Ectodermal cell (in vitro differentiated cells): Measurements from ENCODE around the gene SSX7. TPM values are rescaled to one million over a fixed set of nuclear protein-coding genes. Genes with fewer than 3 reads are reported as not detected.
"Not testable (repeated sequence)": the region's sequence is repeated elsewhere in the genome, so short reads cannot be mapped to it uniquely, and the experiment has no call there.

Experiments used
- H3K27ac ChIP-seq: 2 replicates; pipeline ENCODE4 v1.7.0; 2013; ENCODE audit warnings: mild to moderate bottlenecking, low read depth, low read length; ENCODE audit not compliant: insufficient read depth, poor library complexity, severe bottlenecking
- H3K27me3 ChIP-seq: 2 replicates; pipeline ENCODE4 v1.7.0; 2013; ENCODE audit warnings: mild to moderate bottlenecking, low read length; ENCODE audit not compliant: insufficient read depth, control insufficient read depth, poor library complexity, severe bottlenecking
- H3K36me3 ChIP-seq: one replicate; pipeline ENCODE4 v1.7.0; 2013; ENCODE audit warnings: low read length; ENCODE audit not compliant: control insufficient read depth, insufficient read depth
- H3K4me1 ChIP-seq: one replicate; pipeline ENCODE4 v1.7.0; 2013; ENCODE audit warnings: low read length; ENCODE audit not compliant: control insufficient read depth, insufficient read depth
- H3K4me3 ChIP-seq: 2 replicates; pipeline ENCODE4 v1.7.0; 2013; ENCODE audit warnings: low read depth, low read length, control low read depth; ENCODE audit not compliant: insufficient read depth
- H3K9me3 ChIP-seq: 2 replicates; pipeline ENCODE4 v1.7.0; 2013; ENCODE audit warnings: mild to moderate bottlenecking, low read length, moderate library complexity; ENCODE audit not compliant: control insufficient read depth
- WGBS, 2 experiments: methylation state at CpG; one replicate each; pipeline ENCODE4 v1.1.7; 2013; ENCODE audit warnings: missing lambda C conversion rate in 2 of 2; 5-methylcytosine and 5-hydroxymethylcytosine counted together
- polyA plus RNA-seq, 4 experiments: library from polyadenylated mRNA; stranded (reverse); fragments of 50-300 nt; gene quantifications; one replicate each; pipeline ENCODE4 v1.2.3, GENCODE V29; 2013

SSX7 gene
- not detected for polyA plus RNA-seq (2013, experiment 1 of 4)
- polyA plus RNA-seq (2013, experiment 2 of 4): not detected
- not detected for polyA plus RNA-seq (2013, experiment 3 of 4)
- not detected for polyA plus RNA-seq (2013, experiment 4 of 4)

- WGBS, 2 experiments: 91 to 92% methylated on average over 9 of the region's 9 CpGs
- not testable (repeated sequence) for H3K27me3 ChIP-seq, H3K27ac ChIP-seq, H3K36me3 ChIP-seq, H3K4me3 ChIP-seq, H3K4me1 ChIP-seq, H3K9me3 ChIP-seq
Measured at GRCh38 chrX:52654800-52655199, at the start of gene SSX7. Gene SSX7, minus strand, starts transcription at chrX:52654900. Its CDS starts 1,428 bp downstream, at chrX:52653472.

- WGBS, 2 experiments: 80% methylated on average over 1 of the region's 4 CpGs; no CpG with 5 or more reads in 1 of the 2 experiments
- H3K9me3 ChIP-seq, H3K36me3 ChIP-seq, H3K4me1 ChIP-seq, H3K4me3 ChIP-seq, H3K27ac ChIP-seq, H3K27me3 ChIP-seq: not testable (repeated sequence)
Measured at GRCh38 chrX:52692034-52692433, 37.3 kb upstream of the SSX7 start.

GRCh38 chrX:52662218-52662617 is 7.5 kb upstream of the SSX7 start:
- 86 to 91% methylated on average over 1 of the region's 2 CpGs for WGBS, 2 experiments
- not testable (repeated sequence) for H3K27ac ChIP-seq, H3K9me3 ChIP-seq, H3K36me3 ChIP-seq, H3K27me3 ChIP-seq, H3K4me3 ChIP-seq, H3K4me1 ChIP-seq

DNA sequence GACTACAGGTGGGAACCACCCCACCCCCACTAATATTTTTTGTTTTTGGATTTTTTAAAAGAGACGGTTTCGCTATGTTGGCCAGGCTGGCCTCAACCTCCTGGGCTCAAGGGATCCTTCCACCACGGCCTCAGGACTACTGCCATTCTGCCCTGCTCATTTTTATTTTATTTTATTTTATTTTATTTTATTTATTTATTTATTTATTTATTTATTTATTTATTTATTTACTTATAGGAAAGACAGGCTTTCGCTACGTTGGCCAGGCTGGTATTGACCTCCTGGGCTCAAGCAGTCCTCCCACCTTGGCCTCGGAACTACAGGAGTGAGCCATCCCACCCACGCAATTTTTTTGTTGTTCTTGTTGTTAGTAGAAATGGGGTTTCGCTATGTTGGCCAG is 775 bp upstream of the SSX7 start:
- H3K27ac ChIP-seq, H3K4me3 ChIP-seq, H3K36me3 ChIP-seq, H3K4me1 ChIP-seq, H3K27me3 ChIP-seq, H3K9me3 ChIP-seq: not testable (repeated sequence)
- 84 to 93% methylated on average over 2 to 3 of the region's 8 CpGs for WGBS, 2 experiments

- not testable (repeated sequence) for H3K36me3 ChIP-seq, H3K27ac ChIP-seq, H3K4me1 ChIP-seq, H3K4me3 ChIP-seq, H3K27me3 ChIP-seq, H3K9me3 ChIP-seq
- 77 to 80% methylated on average over 2 to 3 of the region's 3 CpGs for WGBS, 2 experiments
Measured at GRCh38 chrX:52650676-52651075, 4.0 kb downstream of the SSX7 start.

DNA sequence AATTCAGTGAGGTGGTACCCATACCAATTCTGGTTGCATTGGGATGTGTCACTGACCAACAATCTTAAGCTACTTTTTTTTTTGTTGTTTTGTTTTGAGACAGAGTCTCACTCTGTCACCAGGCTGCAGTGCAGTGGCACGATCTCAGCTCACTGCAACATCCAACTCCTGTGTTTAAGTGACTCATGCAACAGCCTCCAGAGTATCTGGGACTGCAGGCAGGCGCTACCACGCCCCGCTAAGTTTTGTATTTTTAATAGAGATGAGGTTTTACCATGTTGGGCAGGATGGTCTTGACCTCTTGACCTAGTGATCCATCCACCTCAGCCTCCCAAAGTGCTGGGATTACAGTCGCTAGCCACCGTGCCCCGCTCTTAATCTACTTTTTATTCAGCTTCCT is 5.7 kb downstream of the SSX7 start:
- H3K27ac ChIP-seq, H3K4me1 ChIP-seq, H3K4me3 ChIP-seq, H3K36me3 ChIP-seq, H3K27me3 ChIP-seq, H3K9me3 ChIP-seq: not testable (repeated sequence)
- 86% methylated on average over 4 of the region's 7 CpGs for WGBS, 2 experiments

DNA sequence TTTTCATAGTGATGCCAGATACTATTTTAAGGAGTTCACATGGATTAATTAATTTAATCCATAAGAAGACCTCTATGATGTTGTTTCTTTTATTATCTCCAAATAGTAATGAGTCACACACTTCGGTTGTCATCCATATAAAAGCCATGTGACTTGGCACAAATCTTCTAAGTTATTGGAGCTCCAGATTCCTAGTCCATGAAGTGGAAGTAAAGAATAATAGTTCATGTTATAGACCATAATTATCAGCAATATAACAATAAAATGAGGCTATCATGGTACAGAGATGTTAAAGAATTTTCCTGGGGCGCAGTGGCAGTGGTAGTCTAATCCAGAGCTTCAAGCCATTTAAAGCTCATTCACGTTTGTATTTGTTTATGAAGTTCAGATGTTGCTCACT is 26.2 kb downstream of the SSX7 start:
- H3K27ac ChIP-seq, H3K4me1 ChIP-seq, H3K4me3 ChIP-seq, H3K27me3 ChIP-seq, H3K36me3 ChIP-seq, H3K9me3 ChIP-seq: not testable (repeated sequence)
- WGBS, 2 experiments: 86 to 92% methylated on average over 2 of the region's 3 CpGs

- H3K9me3 ChIP-seq, H3K4me1 ChIP-seq, H3K27ac ChIP-seq, H3K4me3 ChIP-seq, H3K36me3 ChIP-seq, H3K27me3 ChIP-seq: not testable (repeated sequence)
- WGBS, 2 experiments: 77% methylated on average over 6 to 8 of the region's 8 CpGs
Measured at GRCh38 chrX:52620661-52621060, 34.0 kb downstream of the SSX7 start.

DNA sequence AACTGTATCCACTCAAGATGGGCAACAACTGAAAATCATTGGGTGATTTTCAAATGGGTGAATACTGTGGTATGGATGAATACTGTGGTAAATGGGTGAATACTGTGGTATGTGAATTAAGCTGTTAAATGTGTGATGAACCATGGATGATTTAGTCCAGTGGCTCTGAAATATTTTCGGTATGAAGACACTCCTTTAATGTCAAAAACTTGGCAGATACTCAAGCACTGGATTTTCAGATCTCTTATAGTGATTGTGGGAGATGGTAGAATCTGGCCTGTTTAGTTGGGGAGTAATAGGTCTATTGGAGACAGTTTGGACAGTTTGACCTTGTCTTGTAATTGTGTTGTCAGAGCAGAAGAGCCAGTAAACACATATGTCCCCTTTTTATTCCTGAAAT is 45.7 kb downstream of the SSX7 start:
- Histone ChIP-seq H3K4me3 (no peak overlapping the region), H3K27me3 (no peaks in the 10 kb centered on the region), H3K4me1 (no peaks in the 10 kb centered on the region), H3K9me3 (no peaks in the 10 kb centered on the region), H3K27ac (no peak overlapping the region), H3K36me3 (no peaks in the 10 kb centered on the region)
- WGBS, 2 experiments: 85 to 100% methylated on average over 1 of the region's 1 CpG

GRCh38 chrX:52603151-52603550 is 51.5 kb downstream of the SSX7 start:
- H3K27ac ChIP-seq, H3K9me3 ChIP-seq, H3K4me1 ChIP-seq, H3K36me3 ChIP-seq, H3K27me3 ChIP-seq, H3K4me3 ChIP-seq: not testable (repeated sequence)
- 83 to 84% methylated on average over 8 of the region's 8 CpGs for whole genome bisulfite sequencing, 2 experiments

DNA sequence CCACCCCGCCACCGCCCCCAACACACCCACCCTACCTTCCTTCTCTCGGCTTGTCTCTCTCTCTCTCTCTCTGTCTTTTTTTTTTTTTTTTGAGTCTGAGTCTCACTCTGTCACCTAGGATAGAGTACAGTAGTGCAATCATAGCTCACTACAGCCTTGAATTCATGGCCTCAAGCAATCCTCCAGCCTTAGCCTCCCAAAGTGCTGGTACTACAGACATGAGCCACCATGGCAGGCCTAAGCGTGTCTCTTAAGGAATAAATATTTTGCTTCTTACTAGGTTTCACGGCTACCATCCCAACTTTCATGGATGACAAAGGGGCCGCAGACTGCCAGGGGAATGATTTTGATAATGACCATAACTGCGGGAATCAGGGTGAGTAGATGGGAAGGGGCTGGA is 55.8 kb downstream of the SSX7 start:
- 79 to 90% methylated on average over 5 of the region's 7 CpGs for WGBS, 2 experiments
- Histone ChIP-seq H3K4me1 (no peaks in the 10 kb centered on the region), H3K27ac (no peak overlapping the region), H3K36me3 (no peaks in the 10 kb centered on the region), H3K4me3 (no peak overlapping the region), H3K27me3 (no peaks in the 10 kb centered on the region), H3K9me3 (no peaks in the 10 kb centered on the region)
